ENCODE measurements around the gene RIMBP2. TPM values are rescaled to one million over a fixed set of nuclear protein-coding genes. Genes with fewer than 3 reads are reported as not detected.

Gene RIMBP2
- polyA plus RNA-seq, 1 of the 3 experiments (the other 2 are of a cell fraction), result 0.90 TPM

DNA sequence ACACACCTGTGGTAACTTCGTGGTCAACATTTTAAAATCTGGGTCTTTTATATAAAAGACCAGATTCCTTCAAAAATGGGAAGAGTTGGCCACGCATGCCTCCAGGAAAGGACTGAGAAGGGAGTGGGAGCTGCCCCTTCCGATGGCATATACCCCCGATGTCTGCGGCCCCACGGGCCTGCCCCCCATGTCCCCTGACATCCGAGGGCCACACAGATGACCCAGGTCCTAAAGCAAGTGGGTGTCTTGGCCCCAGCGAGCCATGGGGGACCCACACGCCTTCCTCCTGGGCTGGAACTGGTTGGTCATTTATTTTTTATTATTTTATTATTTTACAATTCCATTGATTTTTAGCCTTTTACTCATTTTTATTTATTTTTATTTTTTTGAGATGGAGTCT, 235.9 kb downstream of the RIMBP2 start:
- CTCF ChIA-PET, result no interaction called here
- H3K9me2 ChIP-seq, result no peaks in the 10 kb centered on the region

More for the DNA sequence above, 235.9 kb downstream of the RIMBP2 start:
- DNase-seq, result no peak
- Histone ChIP-seq H3K4me2 (no peak overlapping the region), H3K9me3 (no peaks in the 10 kb centered on the region), H3K27ac (ENCODE audit: low read depth in 2 of 2, low read length in 1 of 2) (no peak overlapping the region), H4K20me1 (ENCODE audit: insufficient read depth) (no peaks in the 10 kb centered on the region), H3K36me3 (replicated peaks in 1 of 2; ENCODE audit: control insufficient read depth in 1 of 2, insufficient read depth in 2 of 2, low read length in 1 of 2) (no peaks in the 10 kb centered on the region), H3K9ac (no peak overlapping the region), H3K27me3 (ENCODE audit: insufficient read depth) (no peaks in the 10 kb centered on the region), H3K79me2 (ENCODE audit: insufficient read depth) (no peaks in the 10 kb centered on the region), H2AFZ (ENCODE audit: low read depth) (no peak overlapping the region), H3K4me3 (ENCODE audit: low read depth in 2 of 2, low read length in 1 of 2) (no peak overlapping the region), H3F3A (replicated peaks; ENCODE audit: insufficient read depth) (no peaks in the 10 kb centered on the region), H3K4me1 (ENCODE audit: control insufficient read depth in 1 of 2, insufficient read depth in 2 of 2, low read depth in 1 of 2, low read length in 1 of 2) (peaks cover 0 to 23% of the 10 kb centered on the region in 2 experiments; a peak in 1 of 4 replicates)
- POLR2A ChIA-PET, result no interaction called here
- 56% methylated on average over 7 of the region's 9 CpGs for whole genome bisulfite sequencing (ENCODE audit: low lambda C conversion rate)
- TF ChIP-seq, protein P1, sequence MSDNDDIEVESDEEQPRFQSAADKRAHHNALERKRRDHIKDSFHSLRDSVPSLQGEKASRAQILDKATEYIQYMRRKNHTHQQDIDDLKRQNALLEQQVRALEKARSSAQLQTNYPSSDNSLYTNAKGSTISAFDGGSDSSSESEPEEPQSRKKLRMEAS (IDR thresholded peaks at IDR 0.05; ENCODE audit: low read depth), result no peak
- no peak for TF ChIP-seq CHD2 (IDR thresholded peaks at IDR 0.05; ENCODE audit: low read length, partially characterized antibody)
- TF ChIP-seq RCOR1 (IDR thresholded peaks at IDR 0.05; ENCODE audit: low read length), result no peak
- TF ChIP-seq, protein P2, sequence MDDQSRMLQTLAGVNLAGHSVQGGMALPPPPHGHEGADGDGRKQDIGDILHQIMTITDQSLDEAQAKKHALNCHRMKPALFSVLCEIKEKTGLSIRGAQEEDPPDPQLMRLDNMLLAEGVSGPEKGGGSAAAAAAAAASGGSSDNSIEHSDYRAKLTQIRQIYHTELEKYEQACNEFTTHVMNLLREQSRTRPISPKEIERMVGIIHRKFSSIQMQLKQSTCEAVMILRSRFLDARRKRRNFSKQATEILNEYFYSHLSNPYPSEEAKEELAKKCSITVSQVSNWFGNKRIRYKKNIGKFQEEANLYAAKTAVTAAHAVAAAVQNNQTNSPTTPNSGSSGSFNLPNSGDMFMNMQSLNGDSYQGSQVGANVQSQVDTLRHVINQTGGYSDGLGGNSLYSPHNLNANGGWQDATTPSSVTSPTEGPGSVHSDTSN (IDR thresholded peaks at IDR 0.05), result no peak
- TF ChIP-seq FOSL2 (IDR thresholded peaks at IDR 0.05; ENCODE audit: borderline replicate concordance, low read depth), result no peak
- no peak for TF ChIP-seq TAF1 (IDR thresholded peaks at IDR 0.05; ENCODE audit: borderline replicate concordance, low read depth, low read length)
- no peak for TF ChIP-seq GABPA (IDR thresholded peaks at IDR 0.05; ENCODE audit: low read depth)
- TF ChIP-seq, protein P3, sequence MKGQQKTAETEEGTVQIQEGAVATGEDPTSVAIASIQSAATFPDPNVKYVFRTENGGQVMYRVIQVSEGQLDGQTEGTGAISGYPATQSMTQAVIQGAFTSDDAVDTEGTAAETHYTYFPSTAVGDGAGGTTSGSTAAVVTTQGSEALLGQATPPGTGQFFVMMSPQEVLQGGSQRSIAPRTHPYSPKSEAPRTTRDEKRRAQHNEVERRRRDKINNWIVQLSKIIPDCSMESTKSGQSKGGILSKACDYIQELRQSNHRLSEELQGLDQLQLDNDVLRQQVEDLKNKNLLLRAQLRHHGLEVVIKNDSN (IDR thresholded peaks at IDR 0.05; ENCODE audit: borderline replicate concordance, low read depth), result no peak
- no peak for TF ChIP-seq SIN3A (IDR thresholded peaks at IDR 0.05; ENCODE audit: borderline replicate concordance, low read depth, low read length)
- no peak for TF ChIP-seq RXRA (IDR thresholded peaks at IDR 0.05; ENCODE audit: borderline replicate concordance, low read depth)
- TF ChIP-seq POLR2AphosphoS5 (IDR thresholded peaks at IDR 0.05; ENCODE audit: low read depth, low read length), result no peak
- TF ChIP-seq, protein P4, sequence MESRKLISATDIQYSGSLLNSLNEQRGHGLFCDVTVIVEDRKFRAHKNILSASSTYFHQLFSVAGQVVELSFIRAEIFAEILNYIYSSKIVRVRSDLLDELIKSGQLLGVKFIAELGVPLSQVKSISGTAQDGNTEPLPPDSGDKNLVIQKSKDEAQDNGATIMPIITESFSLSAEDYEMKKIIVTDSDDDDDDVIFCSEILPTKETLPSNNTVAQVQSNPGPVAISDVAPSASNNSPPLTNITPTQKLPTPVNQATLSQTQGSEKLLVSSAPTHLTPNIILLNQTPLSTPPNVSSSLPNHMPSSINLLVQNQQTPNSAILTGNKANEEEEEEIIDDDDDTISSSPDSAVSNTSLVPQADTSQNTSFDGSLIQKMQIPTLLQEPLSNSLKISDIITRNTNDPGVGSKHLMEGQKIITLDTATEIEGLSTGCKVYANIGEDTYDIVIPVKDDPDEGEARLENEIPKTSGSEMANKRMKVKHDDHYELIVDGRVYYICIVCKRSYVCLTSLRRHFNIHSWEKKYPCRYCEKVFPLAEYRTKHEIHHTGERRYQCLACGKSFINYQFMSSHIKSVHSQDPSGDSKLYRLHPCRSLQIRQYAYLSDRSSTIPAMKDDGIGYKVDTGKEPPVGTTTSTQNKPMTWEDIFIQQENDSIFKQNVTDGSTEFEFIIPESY (IDR thresholded peaks at IDR 0.05; ENCODE audit: borderline replicate concordance, low read depth), result no peak
- TF ChIP-seq, protein P5, sequence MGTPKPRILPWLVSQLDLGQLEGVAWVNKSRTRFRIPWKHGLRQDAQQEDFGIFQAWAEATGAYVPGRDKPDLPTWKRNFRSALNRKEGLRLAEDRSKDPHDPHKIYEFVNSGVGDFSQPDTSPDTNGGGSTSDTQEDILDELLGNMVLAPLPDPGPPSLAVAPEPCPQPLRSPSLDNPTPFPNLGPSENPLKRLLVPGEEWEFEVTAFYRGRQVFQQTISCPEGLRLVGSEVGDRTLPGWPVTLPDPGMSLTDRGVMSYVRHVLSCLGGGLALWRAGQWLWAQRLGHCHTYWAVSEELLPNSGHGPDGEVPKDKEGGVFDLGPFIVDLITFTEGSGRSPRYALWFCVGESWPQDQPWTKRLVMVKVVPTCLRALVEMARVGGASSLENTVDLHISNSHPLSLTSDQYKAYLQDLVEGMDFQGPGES (IDR thresholded peaks at IDR 0.05; ENCODE audit: low read depth, low read length), result no peak
- TF ChIP-seq, protein P6, sequence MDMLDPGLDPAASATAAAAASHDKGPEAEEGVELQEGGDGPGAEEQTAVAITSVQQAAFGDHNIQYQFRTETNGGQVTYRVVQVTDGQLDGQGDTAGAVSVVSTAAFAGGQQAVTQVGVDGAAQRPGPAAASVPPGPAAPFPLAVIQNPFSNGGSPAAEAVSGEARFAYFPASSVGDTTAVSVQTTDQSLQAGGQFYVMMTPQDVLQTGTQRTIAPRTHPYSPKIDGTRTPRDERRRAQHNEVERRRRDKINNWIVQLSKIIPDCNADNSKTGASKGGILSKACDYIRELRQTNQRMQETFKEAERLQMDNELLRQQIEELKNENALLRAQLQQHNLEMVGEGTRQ (IDR thresholded peaks at IDR 0.05; ENCODE audit: borderline replicate concordance, low read depth, low read length), result no peak
- TF ChIP-seq YY1 (IDR thresholded peaks at IDR 0.05; ENCODE audit: low read depth), result no peak

Measured in SK-N-SH (cell line).